ENCODE measurements around the gene MRPL21. TPM values are rescaled to one million over a fixed set of nuclear protein-coding genes. Genes with fewer than 3 reads are reported as not detected.

MRPL21 gene
- total RNA-seq, 1 experiment from 2014 or later, result 106 TPM

GRCh38 chr11:68843703-68844312 lies 59.8 kb downstream of the MRPL21 start:
- DNase-seq (ENCODE audit: extremely low read depth, low read depth), result peak; percentile 61

GRCh38 chr11:68843052-68843561 lies 60.5 kb downstream of the MRPL21 start:
- no peak for DNase-seq (ENCODE audit: extremely low read depth, low read depth)

- no peak for DNase-seq (ENCODE audit: extremely low read depth, low read depth)
These were observed 61.1 kb downstream of the MRPL21 start for GRCh38 chr11:68842427-68843051.

- DNase-seq (ENCODE audit: extremely low read depth, low read depth), result peak; percentile 55
These were observed 61.8 kb downstream of the MRPL21 start, which contains the start of gene CPT1A for GRCh38 chr11:68841718-68842426. TSS of gene CPT1A (minus strand) at chr11:68841916. CDS start at chr11:68815474, 26,442 bp downstream.

Other genes with a start within 250 kb of the MRPL21 start
- gene GAL, start 219.3 kb downstream of the MRPL21 start, total RNA-seq (2014; rRNA removed; shearing (Covaris generic)), result 35.4 and 37.1 TPM in 2 replicates
- gene TESMIN, start 152.3 kb downstream of the MRPL21 start, total RNA-seq (2014; rRNA removed; shearing (Covaris generic)), result 3.9 and 5.1 TPM in 2 replicates
- gene CPT1A, start 61.9 kb downstream of the MRPL21 start, total RNA-seq (2014; rRNA removed; shearing (Covaris generic)), result 19.3 and 19.7 TPM in 2 replicates
- gene IGHMBP2, start 59 bp upstream of the MRPL21 start, total RNA-seq (2014; rRNA removed; shearing (Covaris generic)), result 7.0 and 8.3 TPM in 2 replicates
- gene MRGPRD, start 77.2 kb upstream of the MRPL21 start, total RNA-seq (2014; rRNA removed; shearing (Covaris generic)), result not detected in 2 replicates
- gene MRGPRF, start 109.4 kb upstream of the MRPL21 start, total RNA-seq (2014; rRNA removed; shearing (Covaris generic)), result 0.43 TPM in 1 of 2 replicates, not detected in the other
- gene TPCN2, start 145.1 kb upstream of the MRPL21 start, total RNA-seq (2014; rRNA removed; shearing (Covaris generic)), result 3.6 and 4.6 TPM in 2 replicates

All from NCI-H460 (cell line).